Measurements from ENCODE around the gene SEL1L3.

The SEL1L3 gene

GRCh38 chr4:25783943-25784342 lies 78.8 kb downstream of the SEL1L3 start:
- no peak for DNase-seq

- DNase-seq, result no peak
Observed at GRCh38 chr4:25783126-25783525, 79.7 kb downstream of the SEL1L3 start.

GRCh38 chr4:25782482-25782881 lies 80.3 kb downstream of the SEL1L3 start:
- DNase-seq, result no peak

GRCh38 chr4:25779021-25779420 lies 83.8 kb downstream of the SEL1L3 start:
- no peak for DNase-seq

GRCh38 chr4:25776795-25777194 lies 86.0 kb downstream of the SEL1L3 start:
- DNase-seq, result no peak

GRCh38 chr4:25775166-25775565 lies 87.6 kb downstream of the SEL1L3 start:
- DNase-seq, result no peak

- DNase-seq, result no peak
Observed at GRCh38 chr4:25773358-25773757, 89.4 kb downstream of the SEL1L3 start.

- no peak for DNase-seq
Observed at GRCh38 chr4:25771672-25772071, 91.1 kb downstream of the SEL1L3 start.

- no peak for DNase-seq
Observed at GRCh38 chr4:25770847-25771246, 91.9 kb downstream of the SEL1L3 start.

GRCh38 chr4:25769251-25769650 lies 93.5 kb downstream of the SEL1L3 start:
- no peak for DNase-seq

- DNase-seq, result peak; percentile 33
Observed at GRCh38 chr4:25767877-25768725, 94.7 kb downstream of the SEL1L3 start.

- DNase-seq, result no peak
Observed at GRCh38 chr4:25760518-25761157, 102.2 kb downstream of the SEL1L3 start.

- DNase-seq, result no peak
Observed at GRCh38 chr4:25760048-25760447, 102.7 kb downstream of the SEL1L3 start.

- no peak for DNase-seq
Observed at GRCh38 chr4:25759101-25759500, 103.7 kb downstream of the SEL1L3 start.

- no peak for DNase-seq
Observed at GRCh38 chr4:25757452-25757851, 105.3 kb downstream of the SEL1L3 start.

- no peak for DNase-seq
Observed at GRCh38 chr4:25756503-25756902, 106.3 kb downstream of the SEL1L3 start.

GRCh38 chr4:25755911-25756310 lies 106.9 kb downstream of the SEL1L3 start:
- DNase-seq, result no peak

- no peak for DNase-seq
Observed at GRCh38 chr4:25753239-25753638, 109.5 kb downstream of the SEL1L3 start.

- no peak for DNase-seq
Observed at GRCh38 chr4:25750874-25751273, 111.9 kb downstream of the SEL1L3 start.

GRCh38 chr4:25749150-25749794 lies 113.5 kb downstream of the SEL1L3 start:
- DNase-seq, result no peak

- DNase-seq, result no peak
Observed at GRCh38 chr4:25743971-25744370, 118.8 kb downstream of the SEL1L3 start.

GRCh38 chr4:25729564-25729963 lies 133.2 kb downstream of the SEL1L3 start:
- no peak for DNase-seq

GRCh38 chr4:25728886-25729285 lies 133.9 kb downstream of the SEL1L3 start:
- DNase-seq, result no peak
